ENCODE measurements around the gene NES.

- TF ChIP-seq TARDBP (IDR thresholded peaks at IDR 0.05), result no peak
- TF ChIP-seq FOXM1 (IDR thresholded peaks at IDR 0.05; ENCODE audit: borderline replicate concordance), result no peak
- no peak for TF ChIP-seq FOXA1 (IDR thresholded peaks at IDR 0.05)
These were observed 37.6 kb upstream of the NES start for GRCh38 chr1:156714830-156715229.

Measured in HEK293T (cell line).